Vagina (tissue), 2 donors: ENCODE measurements around the gene TIMM44.

ENCODE experiments used
- POLR2A ChIP-seq, 2 donors: fragments of 450-650 bp; IDR thresholded peaks; one replicate each; pipeline ENCODE4 v1.6.1; 2017; ENCODE audit warnings: antibody characterized with exemption in 2 of 2, mild to moderate bottlenecking in 2 of 2, moderate library complexity in 2 of 2
- TF ChIP-seq, protein P1 (sequence below), 3 experiments: fragments of 450-650 bp in 2 of 3; fragments of 200-600 bp in 1 of 3; sonication (generic) in 1 of 3; IDR thresholded peaks; one replicate each; pipeline ENCODE4 v1.5.1; 2017 to 2019; ENCODE audit warnings: antibody characterized with exemption in 3 of 3, mild to moderate bottlenecking in 2 of 3, moderate library complexity in 2 of 3

DNA sequence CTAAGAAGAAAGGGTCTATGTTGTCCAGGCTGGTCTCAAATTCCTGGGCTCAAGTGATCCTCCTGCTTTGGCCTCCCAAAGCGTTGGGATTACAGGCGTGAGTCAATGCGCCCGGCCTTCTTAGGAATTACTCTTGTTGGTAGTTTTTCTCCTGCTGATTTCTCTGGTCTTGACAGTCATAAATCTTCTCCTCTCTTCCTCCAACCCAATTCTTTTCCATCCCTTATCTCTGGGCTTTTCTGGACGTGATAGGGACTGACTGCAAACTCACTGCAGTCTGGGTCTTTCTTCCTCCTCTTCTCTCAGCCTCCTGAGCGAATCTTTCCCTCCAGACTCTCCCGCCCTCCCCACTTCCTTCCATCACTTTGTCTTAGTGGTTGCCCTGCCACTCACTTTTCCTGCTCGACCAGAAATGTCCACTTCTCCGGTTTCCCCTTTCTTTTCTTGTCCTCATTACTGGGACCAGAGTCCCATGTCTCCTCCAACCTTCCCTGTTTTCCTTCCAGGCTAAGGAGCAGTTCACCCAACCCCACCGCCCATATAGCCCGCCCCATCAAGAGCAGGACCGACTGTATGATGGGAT, 21.9 kb upstream of the TIMM44 start:
- TF ChIP-seq, protein P1, sequence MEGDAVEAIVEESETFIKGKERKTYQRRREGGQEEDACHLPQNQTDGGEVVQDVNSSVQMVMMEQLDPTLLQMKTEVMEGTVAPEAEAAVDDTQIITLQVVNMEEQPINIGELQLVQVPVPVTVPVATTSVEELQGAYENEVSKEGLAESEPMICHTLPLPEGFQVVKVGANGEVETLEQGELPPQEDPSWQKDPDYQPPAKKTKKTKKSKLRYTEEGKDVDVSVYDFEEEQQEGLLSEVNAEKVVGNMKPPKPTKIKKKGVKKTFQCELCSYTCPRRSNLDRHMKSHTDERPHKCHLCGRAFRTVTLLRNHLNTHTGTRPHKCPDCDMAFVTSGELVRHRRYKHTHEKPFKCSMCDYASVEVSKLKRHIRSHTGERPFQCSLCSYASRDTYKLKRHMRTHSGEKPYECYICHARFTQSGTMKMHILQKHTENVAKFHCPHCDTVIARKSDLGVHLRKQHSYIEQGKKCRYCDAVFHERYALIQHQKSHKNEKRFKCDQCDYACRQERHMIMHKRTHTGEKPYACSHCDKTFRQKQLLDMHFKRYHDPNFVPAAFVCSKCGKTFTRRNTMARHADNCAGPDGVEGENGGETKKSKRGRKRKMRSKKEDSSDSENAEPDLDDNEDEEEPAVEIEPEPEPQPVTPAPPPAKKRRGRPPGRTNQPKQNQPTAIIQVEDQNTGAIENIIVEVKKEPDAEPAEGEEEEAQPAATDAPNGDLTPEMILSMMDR (IDR thresholded peaks at IDR 0.05) = no peak
- TF ChIP-seq POLR2A (IDR thresholded peaks at IDR 0.05) = no peak
